Cardiac muscle cell (in vitro differentiated cells and primary cell): ENCODE results near the gene KCTD21. TPM values are rescaled to one million over a fixed set of nuclear protein-coding genes. Genes with fewer than 3 reads are reported as not detected.
A peak's percentile ranks its signal among the peaks of the same experiment; 100 is the strongest.

ENCODE experiments used
- DNase-seq, 2 donors: peaks; one replicate each; pipeline versions ENCODE4 v3.0.0 to v3.0.0-alpha.2; 2010 to 2017; ENCODE audit warnings: low read depth in 1 of 2, low spot score in 1 of 2
- H3K27ac ChIP-seq: fragments of 200-600 bp; sonication (generic); 2 replicates; pipeline ENCODE4 v1.5.1; 2016
- H3K27me3 ChIP-seq: fragments of 200-600 bp; sonication (generic); 2 replicates; pipeline ENCODE4 v1.6.0; 2016; ENCODE audit warnings: control low read depth
- H3K36me3 ChIP-seq: fragments of 200-600 bp; sonication (generic); 2 replicates; pipeline ENCODE4 v1.5.1; 2016; ENCODE audit warnings: control low read depth
- H3K4me1 ChIP-seq: fragments of 200-600 bp; sonication (generic); 2 replicates; pipeline ENCODE4 v1.8.1; 2017; ENCODE audit warnings: low read depth, mild to moderate bottlenecking, mixed run types
- H3K4me3 ChIP-seq: fragments of 200-600 bp; sonication (generic); 2 replicates; pipeline ENCODE4 v1.5.1; 2016; ENCODE audit warnings: mild to moderate bottlenecking
- H3K9me3 ChIP-seq: fragments of 200-600 bp; sonication (generic); 2 replicates; pipeline ENCODE4 v1.5.1; 2017; ENCODE audit warnings: low read depth, mild to moderate bottlenecking, control low read depth
- CTCF ChIP-seq: IDR thresholded peaks from 2 replicates; pipeline ENCODE4 v1.5.1; 2012; ENCODE audit warnings: low read depth, mild to moderate bottlenecking, low read length
- polyA plus RNA-seq: library from polyadenylated mRNA; unstranded; fragments of >200 nt; fragmentation: Nextera tagmentation; extraction: Ambion mirVana; gene quantifications from 2 replicates; pipeline ENCODE4 v1.2.1, GENCODE V29; 2016
- total RNA-seq: library from RNA; depleted of rRNA; stranded (reverse); fragments of >200 nt; gene quantifications from 2 replicates; pipeline ENCODE4 v1.2.3, GENCODE V29; 2016

The KCTD21 gene
- total and polyA plus RNA-seq, 2 experiments from 2014 or later: 5.8 to 8.6 TPM

GRCh38 chr11:78192223-78192719 is 3.8 kb upstream of the KCTD21 start:
- Histone ChIP-seq H3K4me3 (no peak overlapping the region), H3K4me1 (peaks cover 32% of the 10 kb centered on the region), H3K27ac (no peak overlapping the region)

GRCh38 chr11:78190871-78191538 is 2.6 kb upstream of the KCTD21 start:
- no peak for TF ChIP-seq CTCF
- no peaks in the 10 kb centered on the region for H3K36me3 ChIP-seq
- DNase-seq: no peak

More at GRCh38 chr11:78192223-78192719, 3.8 kb upstream of the KCTD21 start:
- Histone ChIP-seq H3K9me3 (no peaks in the 10 kb centered on the region), H3K36me3 (no peaks in the 10 kb centered on the region), H3K27me3 (no peaks in the 10 kb centered on the region)
- DNase-seq: no peak
- TF ChIP-seq CTCF: no peak

GRCh38 chr11:78190374-78190773 is 1.9 kb upstream of the KCTD21 start:
- DNase-seq: no peak
- no peak for TF ChIP-seq CTCF
- Histone ChIP-seq H3K27ac (no peak overlapping the region), H3K27me3 (no peaks in the 10 kb centered on the region), H3K4me3 (no peak overlapping the region), H3K36me3 (no peaks in the 10 kb centered on the region), H3K4me1 (peaks cover 34% of the 10 kb centered on the region), H3K9me3 (no peaks in the 10 kb centered on the region)

More at GRCh38 chr11:78190871-78191538, 2.6 kb upstream of the KCTD21 start:
- Histone ChIP-seq H3K4me3 (no peak overlapping the region), H3K4me1 (peaks cover 34% of the 10 kb centered on the region), H3K27me3 (no peaks in the 10 kb centered on the region), H3K9me3 (no peaks in the 10 kb centered on the region), H3K27ac (no peak overlapping the region)

DNA sequence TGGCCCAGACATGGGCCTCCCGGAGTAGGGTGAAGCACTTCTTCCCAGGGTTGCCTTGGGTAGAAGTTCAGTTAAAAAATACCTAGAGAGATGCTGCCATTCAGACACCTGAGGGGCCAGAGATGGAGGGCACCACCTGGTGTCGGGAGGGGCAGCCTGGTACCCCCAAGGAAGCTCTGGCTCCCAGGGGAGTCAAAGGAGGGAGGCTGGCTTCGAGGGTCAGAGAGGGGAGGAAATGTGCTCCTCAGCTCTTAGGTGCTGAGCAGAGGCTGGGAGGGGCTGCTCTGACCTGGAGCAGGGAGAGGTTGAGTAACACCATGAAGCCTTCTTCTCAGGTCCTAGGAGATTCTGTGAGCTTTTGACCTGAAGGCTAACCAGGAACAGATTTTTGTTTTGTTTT is 1.4 kb upstream of the KCTD21 start:
- Histone ChIP-seq H3K27me3 (no peaks in the 10 kb centered on the region), H3K36me3 (no peaks in the 10 kb centered on the region), H3K27ac (no peak overlapping the region), H3K4me3 (peak overlapping the region; percentile 57), H3K9me3 (no peaks in the 10 kb centered on the region), H3K4me1 (peaks cover 30% of the 10 kb centered on the region)
- no peak for TF ChIP-seq CTCF
- DNase-seq: no peak

GRCh38 chr11:78189174-78189724 is 823 bp upstream of the KCTD21 start:
- no peaks in the 10 kb centered on the region for H3K36me3 ChIP-seq
- peak overlapping the region; percentile 57 for H3K4me3 ChIP-seq
- no peaks in the 10 kb centered on the region for H3K27me3 ChIP-seq
- H3K4me1 ChIP-seq: peaks cover 27% of the 10 kb centered on the region
- no peaks in the 10 kb centered on the region for H3K9me3 ChIP-seq
- DNase-seq: no peak
- TF ChIP-seq CTCF: no peak
- H3K27ac ChIP-seq: no peak overlapping the region
